Small intestine (tissue), 7 donors: ENCODE results near the gene GRIN3B. TPM values are rescaled to one million over a fixed set of nuclear protein-coding genes. Genes with fewer than 3 reads are reported as not detected.
"Not testable (repeated sequence)": the region's sequence is repeated elsewhere in the genome, so short reads cannot be mapped to it uniquely, and the experiment has no call there.

Experiments used
- DNase-seq, 2 donors: peaks; one replicate each; pipeline versions ENCODE4 v3.0.0 to v3.0.0-alpha.2; 2013
- FAIRE-seq: peaks from 2 replicates; lab custom pipeline; 2012; peaks lifted over from hg19 to GRCh38; lab: Jason Lieb, UNC
- H3K27ac ChIP-seq, 3 donors: one replicate each; pipeline ENCODE4 v1.5.1; 2013; ENCODE audit warnings: low read length in 2 of 3, mild to moderate bottlenecking in 2 of 3, control low read depth in 1 of 3, inconsistent platforms in 1 of 3, low read depth in 1 of 3, moderate library complexity in 1 of 3
- H3K27me3 ChIP-seq, 3 donors: one replicate each; pipeline ENCODE4 v1.6.1; 2013; ENCODE audit warnings: low read length in 3 of 3, inconsistent platforms in 1 of 3; ENCODE audit not compliant: control insufficient read depth in 3 of 3, insufficient read depth in 3 of 3
- H3K36me3 ChIP-seq, 3 donors: one replicate each; pipeline ENCODE4 v1.6.1; 2013; ENCODE audit warnings: low read length in 3 of 3, inconsistent platforms in 1 of 3, low read depth in 1 of 3, mild to moderate bottlenecking in 1 of 3, moderate library complexity in 1 of 3; ENCODE audit not compliant: control insufficient read depth in 3 of 3, insufficient read depth in 2 of 3
- H3K4me1 ChIP-seq, 3 donors: one replicate each; pipeline ENCODE4 v1.6.1; 2013; ENCODE audit warnings: low read length in 2 of 3, inconsistent platforms in 1 of 3, low read depth in 1 of 3, mild to moderate bottlenecking in 1 of 3, moderate library complexity in 1 of 3; ENCODE audit not compliant: control insufficient read depth in 3 of 3, insufficient read depth in 2 of 3
- H3K4me3 ChIP-seq, 3 donors: one replicate each; pipeline ENCODE4 v1.5.1; 2013; ENCODE audit warnings: low read length in 3 of 3, control low read depth in 1 of 3, inconsistent platforms in 1 of 3, low read depth in 1 of 3, mild to moderate bottlenecking in 1 of 3, moderate library complexity in 1 of 3
- H3K9me3 ChIP-seq, 2 donors: one replicate each; pipeline ENCODE4 v1.6.1; 2013; ENCODE audit warnings: low read depth in 1 of 2, low read length in 1 of 2; ENCODE audit not compliant: control insufficient read depth in 2 of 2, insufficient read depth in 1 of 2
- WGBS, 3 donors: extraction: QIAGEN DNeasy Blood & Tissue Kit; methylation state at CpG; one replicate each; pipeline ENCODE4 v1.1.7; 2013; 5-methylcytosine and 5-hydroxymethylcytosine counted together
- polyA plus RNA-seq, 4 donors: library from polyadenylated mRNA; stranded (reverse) in 3 of 4; unstranded in 1 of 4; fragments of 200-250 nt in 3 of 4; fragments of 120-200 nt in 1 of 4; gene quantifications; one replicate each; pipeline versions ENCODE4 v1.2.1 to v1.2.3, GENCODE V29; 2013
- donor health status: healthy with polysubstance abuse.
- donor health status: control.
- donor health status: control.
- donor health status: Bipolar disorder and iron deficiency.
- donor health status: healthy.

The GRIN3B gene
- polyA plus RNA-seq, 4 donors = 0.10 to 0.16 TPM; not detected in 2

DNA sequence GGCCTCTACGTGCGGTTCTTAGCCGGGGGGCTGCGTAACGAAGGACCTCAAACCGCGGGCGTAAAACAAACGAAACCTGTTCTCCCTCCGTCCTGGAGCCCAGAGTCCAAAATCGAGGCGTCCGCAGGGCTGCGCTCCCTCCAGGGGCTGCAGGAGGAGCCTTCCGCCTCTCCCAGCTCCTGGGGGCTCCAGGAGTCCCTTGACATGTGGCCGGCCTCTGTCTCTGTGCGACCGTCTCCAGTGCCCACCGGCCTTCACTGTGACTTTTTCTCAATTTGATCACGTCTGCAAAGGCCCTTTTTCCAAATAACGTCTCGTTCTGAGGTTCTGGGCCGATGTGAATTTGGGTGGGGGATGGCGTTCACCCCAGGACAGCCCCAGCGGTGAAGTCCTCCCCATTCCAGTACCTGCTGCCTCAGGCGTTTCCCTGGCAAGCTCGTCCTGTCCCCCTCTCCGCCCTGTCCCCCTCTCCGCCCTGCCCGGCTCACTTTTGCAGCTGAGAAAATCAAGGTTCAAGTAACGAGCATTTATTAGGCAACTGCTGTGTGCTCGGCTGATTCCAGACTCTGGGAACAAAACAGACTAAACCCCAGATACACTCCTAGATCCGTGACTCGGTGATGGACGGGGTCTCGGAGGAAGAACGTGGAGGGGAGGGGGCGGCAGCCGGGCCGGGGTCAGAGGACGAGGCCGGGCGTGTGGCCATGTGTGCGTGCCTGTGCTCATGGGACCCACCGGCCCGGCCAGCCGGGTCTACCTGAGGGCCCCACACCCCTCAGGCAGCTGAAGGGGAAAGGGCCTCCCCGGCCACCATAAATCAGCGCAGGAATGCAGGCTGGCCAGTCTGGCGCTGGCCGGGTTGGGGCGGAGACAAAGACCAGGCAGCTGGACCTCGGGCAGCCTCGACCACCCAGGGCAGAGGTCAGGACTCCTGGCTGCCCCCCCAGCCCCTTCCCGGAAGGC lies 44.1 kb upstream of the GRIN3B start:
- Histone ChIP-seq H3K27ac (peak overlapping the region in 1 of 3 donors; percentile 100), H3K27me3 (no peaks in the 10 kb centered on the region), H3K36me3 (peaks cover 0 to 93% (median 0%) of the 10 kb centered on the region in 3 donors), H3K9me3 (no peaks in the 10 kb centered on the region), H3K4me1 (peaks cover 5 to 78% (median 11%) of the 10 kb centered on the region in 3 donors), H3K4me3 (peak overlapping the region in 1 of 3 donors; percentile 54)
- FAIRE-seq (no peak), DNase-seq (peak in 1 of 2 donors; percentile 89)
- WGBS, 3 donors = 54 to 76% (median 60%) methylated on average over 49 to 55 of the region's 55 CpGs

DNA sequence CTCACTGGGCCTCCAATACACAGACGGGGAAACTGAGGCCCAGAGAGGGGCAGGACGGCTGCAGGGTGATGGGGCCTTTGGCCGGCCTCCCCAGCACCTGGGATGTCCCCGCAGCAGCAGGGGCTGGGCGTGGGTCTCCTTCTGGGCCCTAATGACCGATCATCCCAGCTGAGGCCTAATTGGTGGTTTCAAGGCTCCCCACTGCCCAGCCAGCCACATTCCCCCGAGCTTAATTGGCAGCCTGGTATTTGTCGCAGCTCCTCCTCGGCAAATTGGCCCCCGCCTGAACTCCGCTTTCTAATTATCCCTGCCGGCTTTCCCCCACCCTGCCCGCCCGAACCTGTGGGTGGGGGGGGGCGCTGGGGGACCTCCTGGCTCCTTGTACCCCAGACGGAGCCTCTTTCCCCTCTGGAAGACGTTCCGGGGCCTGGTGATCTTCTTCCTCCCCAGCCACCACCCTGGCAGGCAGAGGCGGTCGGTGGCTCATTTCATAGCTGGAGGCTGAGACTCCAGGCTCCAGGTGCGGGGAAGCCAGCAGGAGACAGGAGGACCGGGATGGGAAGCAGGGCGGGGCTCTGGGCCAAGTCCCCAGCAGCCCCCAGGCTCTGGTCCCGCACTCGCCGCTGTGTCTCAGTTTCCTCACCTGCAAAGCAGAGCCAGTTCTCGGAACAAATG lies 43.3 kb upstream of the GRIN3B start:
- WGBS, 3 donors = 28 to 57% (median 50%) methylated on average over 24 to 27 of the region's 27 CpGs
- Histone ChIP-seq H3K9me3 (no peaks in the 10 kb centered on the region), H3K36me3 (peaks cover 0 to 94% (median 0%) of the 10 kb centered on the region in 3 donors), H3K4me1 (peaks cover 5 to 79% (median 11%) of the 10 kb centered on the region in 3 donors), H3K27ac (peak overlapping the region in 1 of 3 donors; percentile 100), H3K4me3 (peak overlapping the region in 1 of 3 donors; percentile 54), H3K27me3 (no peaks in the 10 kb centered on the region)
- FAIRE-seq (no peak), DNase-seq (peak in 1 of 2 donors; percentile 84)

DNA sequence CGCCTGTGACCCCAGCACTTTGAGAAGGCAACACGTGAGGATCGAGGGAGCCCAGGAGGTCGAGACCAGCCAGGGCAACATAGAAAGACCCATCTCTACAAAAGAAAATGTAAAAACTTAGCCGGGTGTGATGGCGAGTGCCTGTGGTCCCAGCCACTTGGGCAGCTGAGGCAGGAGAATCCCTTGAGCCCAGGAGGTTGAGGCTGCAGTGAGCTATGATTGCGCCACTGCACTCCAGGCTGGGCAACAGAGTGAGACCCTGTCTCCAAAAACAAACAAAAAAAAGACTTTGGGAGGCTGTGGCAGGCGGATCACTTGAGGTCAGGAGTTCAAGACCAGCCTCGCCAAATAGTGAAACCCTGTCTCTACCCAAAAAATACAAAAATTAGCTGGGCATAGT lies 42.6 kb upstream of the GRIN3B start:
- FAIRE-seq, H3K27me3 ChIP-seq, DNase-seq, H3K9me3 ChIP-seq: not testable (repeated sequence)
- H3K36me3 ChIP-seq = peaks cover 0 to 94% (median 0%) of the 10 kb centered on the region in 3 donors
- 92 to 94% (median 92%) methylated on average over 9 of the region's 9 CpGs for WGBS, 3 donors
- peak overlapping the region in 1 of 3 donors; percentile 54 for H3K4me3 ChIP-seq
- H3K4me1 ChIP-seq = peaks cover 4 to 77% (median 9%) of the 10 kb centered on the region in 3 donors
- peak overlapping the region in 1 of 3 donors; percentile 100 for H3K27ac ChIP-seq

DNA sequence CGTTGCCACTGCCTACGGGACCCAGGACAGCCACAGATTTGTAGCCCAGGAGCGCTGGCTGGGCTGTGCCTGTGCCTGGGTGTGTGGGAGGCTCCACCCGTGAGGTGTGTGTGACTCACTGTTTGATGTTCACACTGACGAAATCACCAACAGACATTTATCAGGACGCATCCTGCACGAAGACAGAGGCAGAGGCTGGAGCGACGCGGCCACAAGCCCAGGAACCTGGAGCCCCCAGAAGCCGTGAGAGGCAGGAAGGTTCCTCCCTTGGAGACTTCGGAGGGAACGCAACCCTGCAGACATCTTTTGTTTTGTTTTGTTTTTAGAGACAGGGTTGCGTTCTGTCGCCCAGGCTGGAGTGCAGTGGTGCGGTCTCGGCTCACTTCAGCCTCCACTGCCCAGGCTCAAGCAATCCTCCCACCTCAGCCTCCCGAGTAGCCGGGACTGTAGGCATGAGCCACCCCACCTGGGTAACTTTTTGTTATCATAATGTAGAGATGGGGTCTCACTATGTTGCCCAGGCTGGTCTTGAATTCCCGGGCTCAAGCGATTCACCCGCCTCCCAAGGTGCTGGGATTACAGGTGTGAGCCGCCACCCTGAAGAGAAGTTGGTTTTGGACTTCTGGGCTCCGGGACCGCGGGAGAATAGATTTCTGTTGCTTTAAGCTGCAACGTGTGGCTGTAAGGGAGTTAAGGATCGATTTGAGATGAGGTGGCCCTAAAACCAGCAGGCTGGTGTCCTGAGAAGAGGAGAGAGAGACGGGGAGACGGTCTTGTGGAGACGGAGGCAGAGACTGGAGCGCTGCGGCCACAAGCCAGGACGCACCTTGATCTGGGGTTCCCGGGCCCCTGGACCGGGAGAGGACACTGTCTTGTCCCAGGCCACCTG lies 41.0 kb upstream of the GRIN3B start:
- 75 to 82% (median 78%) methylated on average over 36 of the region's 36 CpGs for WGBS, 3 donors
- no peaks in the 10 kb centered on the region for H3K9me3 ChIP-seq
- H3K27ac ChIP-seq = peak overlapping the region in 1 of 3 donors; percentile 100
- no peaks in the 10 kb centered on the region for H3K27me3 ChIP-seq
- peaks cover 0 to 78% (median 0%) of the 10 kb centered on the region in 3 donors for H3K4me1 ChIP-seq
- peak overlapping the region in 1 of 3 donors; percentile 56 for H3K4me3 ChIP-seq
- FAIRE-seq (no peak), DNase-seq (peak; percentile 21 to 81)
- H3K36me3 ChIP-seq = peaks cover 0 to 97% (median 0%) of the 10 kb centered on the region in 3 donors

DNA sequence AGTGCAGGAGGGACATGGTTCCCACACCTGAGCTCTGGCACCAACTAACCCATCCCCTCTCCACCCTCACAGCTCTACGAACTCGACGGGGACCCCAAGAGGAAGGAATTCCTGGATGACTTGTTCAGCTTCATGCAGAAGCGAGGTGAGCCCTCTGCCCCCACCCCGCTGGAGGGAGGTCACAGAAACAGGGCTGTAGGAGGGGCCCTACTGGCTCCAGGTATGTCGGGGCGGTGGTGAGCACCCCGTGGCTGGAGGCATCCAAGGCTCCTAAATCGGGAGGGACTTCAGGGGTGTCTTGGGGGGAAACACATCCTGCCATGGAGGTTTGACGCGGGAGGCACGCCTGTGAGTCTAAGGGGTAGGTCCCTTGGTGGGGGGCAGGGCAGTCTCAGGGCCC lies 40.2 kb upstream of the GRIN3B start:
- Histone ChIP-seq H3K36me3 (peaks cover 0 to 97% (median 1%) of the 10 kb centered on the region in 3 donors), H3K9me3 (peaks cover 0 to 3% of the 10 kb centered on the region in 2 donors), H3K4me1 (peaks cover 0 to 70% (median 0%) of the 10 kb centered on the region in 3 donors), H3K27me3 (no peaks in the 10 kb centered on the region), H3K4me3 (peak overlapping the region in 1 of 3 donors; percentile 56), H3K27ac (peak overlapping the region in 1 of 3 donors; percentile 100)
- FAIRE-seq = no peak
- 66 to 72% (median 71%) methylated on average over 12 of the region's 12 CpGs for WGBS, 3 donors
- DNase-seq = peak in 1 of 2 donors; percentile 73

DNA sequence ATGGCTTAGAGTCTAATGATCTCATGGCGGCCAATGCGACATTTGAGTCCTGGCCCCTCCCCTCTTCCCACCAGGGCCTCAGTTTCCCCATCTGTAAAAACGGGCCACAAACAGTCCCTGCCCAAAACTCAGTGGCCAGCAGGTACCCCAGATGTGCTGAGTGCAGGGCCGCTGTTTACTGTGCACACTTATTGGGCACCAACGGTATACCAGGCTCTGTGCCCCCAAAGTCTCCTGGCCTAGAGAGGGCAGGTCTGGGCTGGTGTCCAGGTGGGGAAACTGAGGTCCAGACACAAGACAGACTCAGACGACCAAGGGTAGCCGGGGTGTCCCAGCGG lies 39.6 kb upstream of the GRIN3B start:
- H3K36me3 ChIP-seq = peaks cover 0 to 97% (median 2%) of the 10 kb centered on the region in 3 donors
- H3K27me3 ChIP-seq = no peaks in the 10 kb centered on the region
- peaks cover 0 to 65% (median 0%) of the 10 kb centered on the region in 3 donors for H3K4me1 ChIP-seq
- DNase-seq (no peak), FAIRE-seq (no peak)
- peaks cover 0 to 3% of the 10 kb centered on the region in 2 donors for H3K9me3 ChIP-seq
- WGBS, 3 donors = 83 to 85% (median 84%) methylated on average over 7 to 8 of the region's 8 CpGs
- peak overlapping the region in 1 of 3 donors; percentile 100 for H3K27ac ChIP-seq
- peak overlapping the region in 1 of 3 donors; percentile 56 for H3K4me3 ChIP-seq

DNA sequence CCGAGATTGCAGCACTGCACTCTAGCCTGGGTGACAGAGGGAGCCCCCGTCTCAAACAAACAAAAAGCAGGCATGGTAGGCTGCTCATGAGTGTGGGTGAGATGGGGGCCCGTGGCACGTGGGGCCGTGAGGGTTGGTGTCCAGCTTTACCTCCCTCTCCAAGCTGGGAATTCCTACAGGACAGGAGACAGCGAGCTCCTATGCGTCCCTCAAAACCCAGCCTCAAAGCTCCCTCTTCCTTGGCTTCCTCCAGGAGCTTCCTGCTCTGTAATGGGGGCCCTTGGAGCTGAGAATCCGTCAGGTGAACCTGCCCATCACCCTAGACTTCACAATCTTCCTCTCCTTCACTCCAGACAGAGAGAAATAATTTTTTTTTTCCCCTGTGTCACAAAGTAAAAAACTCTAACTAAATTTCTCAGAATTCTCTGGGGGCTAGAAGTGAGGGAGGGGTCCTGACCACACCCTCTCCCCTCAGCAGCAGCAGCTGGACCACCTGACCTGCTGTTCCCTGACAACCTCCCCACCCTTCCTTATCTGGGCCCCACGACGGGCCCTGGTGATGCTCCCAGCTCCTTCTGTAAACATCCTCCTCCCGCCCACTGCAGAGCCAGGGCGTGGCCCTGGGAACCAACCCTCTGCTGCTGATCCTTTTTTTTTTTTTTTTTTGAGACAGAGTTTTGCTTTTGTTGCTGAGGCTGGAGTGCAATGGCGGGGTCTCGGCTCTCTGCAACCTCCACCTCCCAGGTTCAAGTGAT lies 38.2 kb upstream of the GRIN3B start:
- peak overlapping the region in 1 of 3 donors; percentile 56 for H3K4me3 ChIP-seq
- H3K27me3 ChIP-seq = no peaks in the 10 kb centered on the region
- DNase-seq = peak; percentile 52 to 95
- H3K27ac ChIP-seq = peak overlapping the region in 1 of 3 donors; percentile 100
- H3K36me3 ChIP-seq = peaks cover 0 to 97% (median 5%) of the 10 kb centered on the region in 3 donors
- no peak for FAIRE-seq
- peaks cover 0 to 9% of the 10 kb centered on the region in 2 donors for H3K9me3 ChIP-seq
- WGBS, 3 donors = 48 to 59% (median 59%) methylated on average over 14 of the region's 14 CpGs
- H3K4me1 ChIP-seq = peaks cover 0 to 50% (median 0%) of the 10 kb centered on the region in 3 donors
